HG03025 (cell line): ENCODE measurements around the gene RMRP.

Experiments
- ATAC-seq: cut with Tn5 transposase; IDR thresholded peaks from one replicate; pipeline ENCODE4 v1.9.1; 2021; ENCODE audit warnings: mild to moderate bottlenecking, moderate library complexity; ENCODE audit not compliant: unreplicated experiment, low FRiP score

The RMRP gene

DNA sequence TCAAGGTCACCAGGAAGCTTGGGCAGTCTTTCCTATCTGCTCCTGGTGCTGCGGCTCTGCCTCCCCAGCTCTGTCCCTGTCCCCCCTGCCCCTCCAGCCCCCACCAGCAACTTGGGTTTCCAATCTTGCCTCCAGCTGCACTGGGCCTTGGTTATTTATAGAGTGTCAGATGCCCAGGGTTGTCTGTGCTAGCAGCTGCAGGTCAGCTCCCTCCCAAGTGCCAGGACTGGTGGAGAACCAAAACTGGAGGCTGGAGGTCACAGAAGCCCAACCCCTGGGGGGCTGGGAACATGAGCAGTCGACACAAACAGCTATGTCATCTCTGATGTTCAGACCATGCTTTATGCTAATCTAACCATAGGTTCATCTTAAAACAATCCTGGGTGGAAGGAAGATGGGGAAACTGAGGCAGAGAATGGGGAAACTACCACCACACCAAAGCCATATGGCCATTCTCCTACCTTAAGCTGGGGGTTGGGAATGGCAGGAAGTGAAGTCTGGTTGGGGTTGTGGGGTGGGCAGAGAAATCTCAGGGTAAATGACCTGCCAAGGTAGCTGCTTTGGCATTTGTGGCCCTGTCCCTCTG lies 30.2 kb upstream of the RMRP start:
- ATAC-seq, result no peak

DNA sequence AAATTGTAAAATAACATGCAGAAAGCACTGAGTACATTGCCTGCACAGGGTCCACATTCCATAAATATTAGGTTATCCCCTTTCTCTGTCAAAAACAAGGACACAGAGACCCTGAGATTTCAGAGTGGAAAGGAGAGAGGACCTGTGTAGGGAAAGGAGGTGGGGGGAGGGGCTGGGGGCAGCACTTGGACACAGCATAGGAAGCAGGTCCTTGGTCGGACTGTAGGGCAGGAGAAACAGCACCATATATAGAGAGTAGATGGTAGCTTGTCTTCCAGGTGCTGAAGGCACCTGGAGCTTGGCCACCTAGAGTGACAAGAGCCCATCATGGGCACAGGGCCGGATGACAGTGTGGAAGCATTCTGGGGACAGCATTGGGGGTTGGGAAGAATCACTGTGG lies 29.5 kb upstream of the RMRP start:
- no peak for ATAC-seq

DNA sequence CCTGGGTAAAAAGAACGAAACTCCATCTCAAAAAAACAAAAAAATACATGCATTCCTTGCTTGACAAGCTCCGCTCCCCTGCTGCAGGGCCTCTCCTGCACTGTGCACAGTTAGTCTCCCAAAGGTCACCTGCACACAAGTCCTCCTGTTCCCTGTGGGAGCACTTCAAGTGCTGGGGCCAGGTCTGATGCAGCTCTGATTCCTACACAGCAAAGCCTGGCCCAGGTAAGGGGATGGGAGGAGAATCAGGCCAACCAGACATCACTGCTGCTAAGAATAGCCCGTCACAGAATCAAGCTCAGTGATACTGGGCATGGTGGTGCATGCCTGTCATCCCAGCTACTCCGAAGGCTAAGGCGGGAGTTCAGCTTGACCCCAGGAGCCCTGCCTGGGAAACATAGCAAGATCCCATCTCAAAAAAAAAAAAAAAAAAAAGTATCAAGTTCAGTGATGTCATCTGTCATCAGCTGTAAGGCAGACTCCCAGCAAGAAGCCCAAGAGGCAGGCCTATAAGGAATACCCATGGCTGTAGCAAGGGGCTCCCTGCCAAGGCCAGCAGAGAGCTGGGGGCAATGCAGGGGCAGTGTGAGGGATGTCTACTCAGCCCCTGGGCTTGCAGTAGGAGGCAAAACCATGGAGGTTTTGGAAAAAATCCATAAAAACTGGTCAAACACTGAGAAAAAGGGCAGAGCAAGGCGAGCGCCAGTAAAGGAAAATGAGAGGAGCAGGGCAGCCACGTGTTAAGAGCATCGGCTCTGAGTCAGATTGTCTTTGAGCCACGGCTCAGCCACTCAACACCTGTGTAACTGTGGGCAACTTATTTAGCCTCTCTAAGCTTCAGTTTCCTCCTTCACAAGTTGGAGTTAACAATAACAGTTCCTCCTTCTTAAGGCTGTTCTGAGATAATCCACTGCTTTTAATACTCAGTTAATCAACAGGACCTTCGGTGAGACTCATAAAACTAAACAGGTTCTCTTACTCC lies 28.7 kb upstream of the RMRP start:
- no peak for ATAC-seq

DNA sequence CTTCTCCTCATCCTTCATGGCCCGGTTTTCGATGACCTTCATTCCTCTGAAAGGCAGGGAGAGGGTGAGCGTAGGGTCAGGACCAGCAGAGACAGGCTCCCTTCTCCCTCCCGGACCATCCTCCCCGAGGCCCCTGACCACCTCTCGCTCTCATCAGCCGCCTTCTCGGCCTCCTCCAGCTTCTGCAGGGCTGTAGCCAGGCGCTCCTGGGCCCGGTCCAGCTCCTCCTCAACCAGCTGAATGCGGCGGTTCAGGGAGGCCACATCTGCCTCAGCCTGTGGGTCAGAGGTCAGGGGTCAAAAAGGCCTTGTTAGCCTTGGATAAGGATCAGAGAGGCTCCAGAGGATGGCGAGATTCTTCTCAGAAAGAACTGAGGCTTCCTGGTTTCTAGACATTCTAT lies 27.7 kb upstream of the RMRP start:
- no peak for ATAC-seq

DNA sequence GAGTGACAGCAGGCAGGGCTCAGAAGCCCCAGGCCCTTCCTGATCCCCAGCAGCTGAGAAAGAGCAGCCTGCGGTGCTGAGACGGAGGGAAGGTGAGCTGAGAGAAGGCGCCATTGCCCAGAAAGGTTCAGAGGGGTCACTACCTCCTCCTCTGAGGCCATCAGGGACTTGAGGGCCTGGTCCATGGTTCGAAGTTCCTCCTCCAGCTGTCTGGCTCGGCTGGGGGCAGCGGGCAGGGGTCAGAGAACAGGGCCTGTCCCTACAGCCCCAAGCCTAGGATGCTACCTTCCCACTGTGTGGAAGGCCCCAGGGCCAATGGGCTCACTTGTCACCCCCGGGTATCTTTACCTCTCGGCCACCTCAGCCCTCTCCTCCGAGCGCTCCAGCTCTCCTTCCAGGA lies 27.1 kb upstream of the RMRP start:
- ATAC-seq, result no peak

DNA sequence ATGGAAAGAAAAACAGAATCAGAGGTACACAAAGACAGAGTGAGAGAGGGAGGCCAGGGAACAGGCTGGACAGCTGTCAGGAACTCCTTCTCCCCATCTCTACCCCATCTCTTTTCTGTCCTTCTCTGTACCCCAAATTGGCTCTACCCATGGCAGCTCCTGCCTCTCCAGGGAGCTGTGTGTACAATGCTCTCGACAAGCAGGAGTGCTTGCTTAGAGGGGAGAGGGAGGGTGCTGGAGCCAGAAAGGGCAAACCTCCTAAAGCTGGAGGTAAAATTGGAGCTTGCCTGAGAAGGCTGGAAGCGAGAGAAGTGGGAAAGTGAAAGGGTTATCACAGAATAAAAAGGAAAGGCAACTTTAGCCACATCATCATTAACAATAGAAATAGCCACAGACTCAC lies 25.5 kb upstream of the RMRP start:
- no peak for ATAC-seq

DNA sequence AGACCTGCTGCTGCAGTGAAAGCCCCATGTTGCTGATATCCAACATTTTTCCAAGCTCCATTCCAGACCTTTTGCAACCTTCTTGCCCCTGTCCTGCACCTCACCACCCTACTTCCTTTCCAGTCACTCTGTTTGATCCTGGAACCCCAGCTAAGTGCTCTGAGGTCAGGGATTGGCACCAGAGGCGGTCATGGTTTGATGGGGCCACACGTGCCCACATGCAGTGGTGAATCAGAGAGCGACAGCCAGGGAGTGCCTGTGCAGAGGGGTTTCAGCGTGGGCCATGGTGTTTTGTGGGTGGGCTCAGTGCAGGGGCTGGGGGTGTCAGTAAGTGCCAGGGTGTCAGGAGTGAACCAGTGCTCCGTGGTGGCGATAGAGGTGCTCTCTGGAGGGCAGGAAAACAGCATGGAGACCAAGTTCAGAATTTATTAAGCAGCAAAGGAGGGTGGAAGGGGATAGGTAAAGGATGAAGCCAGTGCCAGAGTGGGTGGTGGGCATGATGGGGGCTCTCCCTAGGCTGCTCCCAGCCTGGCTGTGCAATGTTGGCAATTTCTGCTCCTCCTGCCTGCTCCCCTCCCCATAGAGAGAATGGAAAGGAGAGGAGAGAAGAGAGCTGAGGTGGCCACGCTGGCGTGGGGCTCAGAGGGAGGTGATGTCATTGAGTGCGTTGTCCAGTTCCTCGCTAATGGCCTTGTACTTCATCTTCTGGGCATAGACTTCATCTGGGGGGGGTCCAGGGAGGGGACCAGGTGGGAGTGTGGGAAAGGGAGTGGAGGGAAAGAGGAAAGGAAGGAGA lies 24.9 kb upstream of the RMRP start:
- no peak for ATAC-seq

DNA sequence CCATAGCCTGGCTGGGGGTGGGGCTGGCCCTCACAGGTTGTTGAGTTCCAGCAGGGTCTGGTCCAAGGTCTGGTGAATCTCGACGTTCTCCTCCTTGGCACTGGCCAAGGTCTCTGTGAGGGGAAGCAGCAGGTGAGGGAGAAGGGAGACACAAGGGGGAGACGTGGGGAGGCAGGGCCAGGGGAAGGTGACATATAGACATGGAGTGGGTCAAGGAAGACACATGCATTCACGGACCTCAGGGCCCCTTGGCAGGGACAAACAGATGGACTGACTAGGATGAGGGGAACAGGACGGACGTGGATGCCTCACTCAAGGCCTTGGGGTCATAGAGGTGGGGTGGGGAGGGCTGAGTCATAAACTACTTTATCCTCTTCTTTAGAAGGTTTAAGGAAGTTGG lies 24.2 kb upstream of the RMRP start:
- no peak for ATAC-seq

DNA sequence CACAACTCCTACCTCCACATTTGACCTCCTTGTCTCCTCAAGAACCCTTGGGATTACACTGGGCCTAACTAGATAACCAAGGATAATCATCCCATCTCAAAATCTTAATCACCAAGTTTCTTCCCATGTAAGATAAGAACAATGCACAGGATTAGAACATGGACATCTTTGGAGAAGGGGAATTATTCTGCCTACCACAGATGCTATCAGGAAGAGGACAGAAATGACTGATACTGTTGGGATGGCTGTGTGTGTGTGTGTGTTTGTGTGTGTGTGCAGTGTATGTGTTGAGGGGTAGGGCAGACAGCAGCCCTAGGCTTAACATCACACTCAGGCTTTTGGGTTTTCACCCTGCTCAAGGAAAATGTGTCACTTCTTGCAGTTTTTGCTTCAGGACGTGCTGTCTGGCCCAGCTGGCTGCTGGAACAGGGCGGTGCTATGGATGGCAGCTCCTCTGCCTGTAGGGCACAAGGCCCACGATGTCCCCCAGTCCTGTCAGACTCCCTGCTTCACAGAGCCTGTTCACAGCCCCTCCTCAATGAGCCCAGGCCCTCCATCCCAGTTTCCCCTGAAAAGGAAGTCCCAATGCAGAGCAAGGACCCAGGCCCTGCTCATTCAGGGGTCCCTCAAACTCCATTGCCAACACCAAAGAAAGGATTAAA lies 23.7 kb upstream of the RMRP start:
- no peak for ATAC-seq

DNA sequence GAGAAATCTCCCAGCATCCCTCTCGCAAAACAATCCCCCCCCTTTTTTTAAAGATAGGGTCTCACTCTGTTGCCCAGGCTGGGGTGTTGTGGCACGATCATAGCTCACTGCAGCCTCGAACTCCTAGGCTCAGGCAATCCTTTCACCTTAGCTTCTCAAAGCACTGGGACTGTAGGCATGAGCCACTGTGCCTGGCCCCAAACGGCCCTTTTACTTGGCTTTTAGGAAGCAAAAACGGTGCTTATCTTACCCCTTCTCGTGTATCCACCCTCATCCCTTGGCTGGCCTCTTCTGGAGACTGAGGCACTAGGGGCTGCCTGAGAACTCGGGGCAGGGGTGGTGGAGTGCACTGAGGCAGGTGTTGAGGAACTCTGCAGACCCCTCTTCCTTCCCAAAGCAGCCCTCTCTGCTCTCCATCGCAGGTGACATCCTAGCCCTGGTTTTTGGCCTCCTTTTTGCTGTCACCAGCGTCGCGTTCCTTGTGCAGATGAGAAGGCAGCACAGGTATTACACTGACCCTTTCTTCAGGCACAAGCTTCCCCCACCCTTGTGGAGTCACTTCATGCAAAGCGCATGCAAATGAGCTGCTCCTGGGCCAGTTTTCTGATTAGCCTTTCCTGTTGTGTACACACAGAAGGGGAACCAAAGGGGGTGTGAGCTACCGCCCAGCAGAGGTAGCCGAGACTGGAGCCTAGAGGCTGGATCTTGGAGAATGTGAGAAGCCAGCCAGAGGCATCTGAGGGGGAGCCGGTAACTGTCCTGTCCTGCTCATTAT lies 22.7 kb upstream of the RMRP start:
- ATAC-seq, result no peak

DNA sequence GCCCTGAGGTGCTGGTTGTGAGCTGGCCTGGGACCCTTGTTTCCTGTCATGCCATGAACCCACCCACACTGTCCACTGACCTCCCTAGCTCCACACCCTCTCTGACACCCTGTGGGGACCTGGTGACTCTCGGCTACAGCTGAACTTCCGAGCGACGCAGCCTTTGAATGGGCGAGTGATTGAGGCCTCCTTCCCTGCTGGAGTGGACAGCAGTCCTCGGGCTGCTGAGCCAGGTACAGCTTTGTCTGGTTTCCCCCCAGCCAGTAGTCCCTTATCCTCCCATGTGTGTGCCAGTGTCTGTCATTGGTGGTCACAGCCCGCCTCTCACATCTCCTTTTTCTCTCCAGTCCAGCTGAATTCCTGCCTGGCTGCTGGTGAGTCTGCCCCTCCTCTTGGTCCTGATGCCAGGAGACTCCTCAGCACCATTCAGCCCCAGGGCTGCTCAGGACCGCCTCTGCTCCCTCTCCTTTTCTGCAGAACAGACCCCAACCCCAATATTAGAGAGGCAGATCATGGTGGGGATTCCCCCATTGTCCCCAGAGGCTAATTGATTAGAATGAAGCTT lies 22.0 kb upstream of the RMRP start:
- ATAC-seq, result no peak

DNA sequence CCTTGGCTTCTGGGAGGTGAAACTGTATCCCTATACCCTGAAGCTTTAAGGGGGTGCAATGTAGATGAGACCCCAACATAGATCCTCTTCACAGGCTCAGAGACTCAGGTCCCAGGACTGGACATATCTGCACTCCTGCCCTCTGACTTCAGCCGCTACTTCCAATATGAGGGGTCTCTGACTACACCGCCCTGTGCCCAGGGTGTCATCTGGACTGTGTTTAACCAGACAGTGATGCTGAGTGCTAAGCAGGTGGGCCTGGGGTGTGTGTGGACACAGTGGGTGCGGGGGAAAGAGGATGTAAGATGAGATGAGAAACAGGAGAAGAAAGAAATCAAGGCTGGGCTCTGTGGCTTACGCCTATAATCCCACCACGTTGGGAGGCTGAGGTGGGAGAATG lies 21.3 kb upstream of the RMRP start:
- ATAC-seq, result no peak

DNA sequence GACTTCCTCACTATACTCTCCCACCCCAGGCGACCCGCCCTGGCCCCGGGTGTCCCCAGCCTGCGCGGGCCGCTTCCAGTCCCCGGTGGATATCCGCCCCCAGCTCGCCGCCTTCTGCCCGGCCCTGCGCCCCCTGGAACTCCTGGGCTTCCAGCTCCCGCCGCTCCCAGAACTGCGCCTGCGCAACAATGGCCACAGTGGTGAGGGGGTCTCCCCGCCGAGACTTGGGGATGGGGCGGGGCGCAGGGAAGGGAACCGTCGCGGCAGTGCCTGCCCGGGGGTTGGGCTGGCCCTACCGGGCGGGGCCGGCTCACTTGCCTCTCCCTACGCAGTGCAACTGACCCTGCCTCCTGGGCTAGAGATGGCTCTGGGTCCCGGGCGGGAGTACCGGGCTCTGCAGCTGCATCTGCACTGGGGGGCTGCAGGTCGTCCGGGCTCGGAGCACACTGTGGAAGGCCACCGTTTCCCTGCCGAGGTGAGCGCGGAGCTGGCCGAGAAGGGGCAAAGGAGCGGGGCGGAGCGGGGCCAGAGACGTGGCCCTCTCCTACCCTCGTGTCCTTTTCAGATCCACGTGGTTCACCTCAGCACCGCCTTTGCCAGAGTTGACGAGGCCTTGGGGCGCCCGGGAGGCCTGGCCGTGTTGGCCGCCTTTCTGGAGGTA lies 18.0 kb upstream of the RMRP start:
- no peak for ATAC-seq

DNA sequence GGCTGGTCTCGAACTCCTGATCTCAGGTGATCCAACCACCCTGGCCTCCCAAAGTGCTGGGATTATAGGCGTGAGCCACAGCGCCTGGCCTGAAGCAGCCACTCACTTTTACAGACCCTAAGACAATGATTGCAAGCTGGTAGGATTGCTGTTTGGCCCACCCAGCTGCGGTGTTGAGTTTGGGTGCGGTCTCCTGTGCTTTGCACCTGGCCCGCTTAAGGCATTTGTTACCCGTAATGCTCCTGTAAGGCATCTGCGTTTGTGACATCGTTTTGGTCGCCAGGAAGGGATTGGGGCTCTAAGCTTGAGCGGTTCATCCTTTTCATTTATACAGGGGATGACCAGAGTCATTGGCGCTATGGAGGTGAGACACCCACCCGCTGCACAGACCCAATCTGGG lies 17.4 kb upstream of the RMRP start:
- no peak for ATAC-seq

DNA sequence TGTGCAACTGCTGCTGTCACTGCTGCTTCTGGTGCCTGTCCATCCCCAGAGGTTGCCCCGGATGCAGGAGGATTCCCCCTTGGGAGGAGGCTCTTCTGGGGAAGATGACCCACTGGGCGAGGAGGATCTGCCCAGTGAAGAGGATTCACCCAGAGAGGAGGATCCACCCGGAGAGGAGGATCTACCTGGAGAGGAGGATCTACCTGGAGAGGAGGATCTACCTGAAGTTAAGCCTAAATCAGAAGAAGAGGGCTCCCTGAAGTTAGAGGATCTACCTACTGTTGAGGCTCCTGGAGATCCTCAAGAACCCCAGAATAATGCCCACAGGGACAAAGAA lies 16.2 kb upstream of the RMRP start:
- no peak for ATAC-seq

DNA sequence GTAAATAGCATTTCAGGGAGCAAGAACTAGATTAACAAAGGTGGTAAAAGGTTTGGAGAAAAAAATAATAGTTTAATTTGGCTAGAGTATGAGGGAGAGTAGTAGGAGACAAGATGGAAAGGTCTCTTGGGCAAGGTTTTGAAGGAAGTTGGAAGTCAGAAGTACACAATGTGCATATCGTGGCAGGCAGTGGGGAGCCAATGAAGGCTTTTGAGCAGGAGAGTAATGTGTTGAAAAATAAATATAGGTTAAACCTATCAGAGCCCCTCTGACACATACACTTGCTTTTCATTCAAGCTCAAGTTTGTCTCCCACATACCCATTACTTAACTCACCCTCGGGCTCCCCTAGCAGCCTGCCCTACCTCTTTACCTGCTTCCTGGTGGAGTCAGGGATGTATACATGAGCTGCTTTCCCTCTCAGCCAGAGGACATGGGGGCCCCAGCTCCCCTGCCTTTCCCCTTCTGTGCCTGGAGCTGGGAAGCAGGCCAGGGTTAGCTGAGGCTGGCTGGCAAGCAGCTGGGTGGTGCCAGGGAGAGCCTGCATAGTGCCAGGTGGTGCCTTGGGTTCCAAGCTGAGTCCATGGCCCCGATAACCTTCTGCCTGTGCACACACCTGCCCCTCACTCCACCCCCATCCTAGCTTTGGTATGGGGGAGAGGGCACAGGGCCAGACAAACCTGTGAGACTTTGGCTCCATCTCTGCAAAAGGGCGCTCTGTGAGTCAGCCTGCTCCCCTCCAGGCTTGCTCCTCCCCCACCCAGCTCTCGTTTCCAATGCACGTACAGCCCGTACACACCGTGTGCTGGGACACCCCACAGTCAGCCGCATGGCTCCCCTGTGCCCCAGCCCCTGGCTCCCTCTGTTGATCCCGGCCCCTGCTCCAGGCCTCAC lies 15.6 kb upstream of the RMRP start, which contains the start of gene CA9:
Gene CA9, plus strand, starts transcription at position 797 of the 893 bp plus-strand sequence. Its CDS starts 32 bp downstream, at position 829.
- no peak for ATAC-seq

DNA sequence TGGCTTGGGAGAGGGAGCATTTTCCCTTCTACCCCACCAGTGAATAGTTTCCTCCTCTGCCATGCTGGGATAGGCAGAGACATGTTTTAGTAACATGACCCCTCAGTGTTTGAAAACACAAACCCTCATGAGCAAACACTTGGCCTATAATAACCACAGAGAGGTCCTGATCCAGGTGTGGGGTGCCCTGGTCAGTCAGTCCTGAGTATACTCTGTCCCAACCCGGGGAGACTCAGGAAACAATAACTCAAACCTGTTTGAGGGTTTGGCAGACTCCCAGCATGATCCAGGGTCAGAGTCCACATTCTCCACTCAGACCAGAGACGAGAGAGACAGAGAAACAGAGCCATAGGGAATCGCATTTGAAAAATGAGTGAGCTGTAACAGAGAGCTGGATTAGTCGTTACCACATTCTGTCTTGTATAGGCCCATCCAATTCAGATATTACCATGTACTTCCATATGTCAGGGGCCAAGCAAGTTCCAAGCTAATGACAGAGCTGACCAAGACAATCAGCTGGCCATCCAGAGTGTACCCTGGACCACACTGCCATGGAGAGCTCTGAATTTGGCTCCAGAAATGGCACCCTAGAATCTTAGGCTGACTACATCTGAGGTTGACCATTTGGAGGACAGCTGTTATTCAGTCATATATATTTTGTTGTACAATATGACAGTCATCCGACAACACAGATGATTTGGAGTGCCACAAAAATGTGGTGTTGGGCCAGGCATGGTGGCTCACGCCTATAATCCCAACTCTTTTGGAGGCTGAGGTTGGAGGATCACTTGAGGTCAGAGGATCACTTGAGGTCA lies 11.7 kb upstream of the RMRP start:
- no peak for ATAC-seq
